ENCODE results near the gene TMEM131L. TPM values are rescaled to one million over a fixed set of nuclear protein-coding genes. Genes with fewer than 3 reads are reported as not detected.

Gene TMEM131L
- total RNA-seq, 1 experiment from 2014 or later, result 14.6 TPM

DNA sequence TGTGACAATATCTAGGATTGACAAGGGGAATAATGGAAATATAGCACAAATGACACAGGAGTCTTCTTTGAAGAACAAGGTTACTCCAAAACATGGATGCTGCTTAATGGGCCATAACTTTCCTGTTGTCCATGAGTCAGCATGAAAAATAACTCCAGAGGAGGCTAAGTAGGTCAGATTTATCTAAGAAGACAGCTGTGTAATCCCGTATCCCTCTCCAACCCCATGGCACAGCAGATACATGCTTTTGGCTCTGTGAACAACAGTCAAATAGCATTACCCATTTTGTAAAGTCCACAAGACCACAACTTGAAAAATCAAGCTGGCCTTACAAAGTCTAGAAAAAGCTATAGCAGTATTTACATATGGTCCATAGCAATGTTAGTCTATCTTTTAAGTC is 2.1 kb upstream of the TMEM131L start:
- H3K18ac ChIP-seq (ENCODE audit: insufficient read length, low read depth, low read length), result no peak overlapping the region
- peaks cover 11% of the 10 kb centered on the region for H3K23me2 ChIP-seq (ENCODE audit: insufficient read length, low read depth, low read length, poor library complexity, severe bottlenecking)
- no peak overlapping the region for H3K4me2 ChIP-seq (ENCODE audit: insufficient read depth, insufficient read length, low read length)
- no peak for DNase-seq
- H2BK20ac ChIP-seq (ENCODE audit: low read depth, low read length, poor library complexity, severe bottlenecking), result no peak overlapping the region
- H3K27me3 ChIP-seq (ENCODE audit: insufficient read depth, low read length), result no peaks in the 10 kb centered on the region
- H4K20me1 ChIP-seq (ENCODE audit: control insufficient read depth, insufficient read depth, insufficient read length), result no peaks in the 10 kb centered on the region
- H3K56ac ChIP-seq (ENCODE audit: insufficient read length, low read depth, low read length), result no peak overlapping the region
- H3K79me1 ChIP-seq (ENCODE audit: insufficient read depth, low read depth, low read length, poor library complexity, severe bottlenecking), result no peaks in the 10 kb centered on the region
- no peak overlapping the region for H2BK15ac ChIP-seq (ENCODE audit: low read depth, low read length)
- H3K4ac ChIP-seq (ENCODE audit: low read depth, low read length), result no peak overlapping the region
- H4K8ac ChIP-seq (replicated peaks; ENCODE audit: insufficient read length, low read depth, low read length), result no peak overlapping the region
- H3K23ac ChIP-seq (ENCODE audit: insufficient read length, low read depth, low read length), result no peak overlapping the region
- no peak overlapping the region for H3K14ac ChIP-seq (ENCODE audit: insufficient read depth, low read length)
- H4K91ac ChIP-seq (ENCODE audit: insufficient read length, low read depth, low read length), result no peak overlapping the region
- TF ChIP-seq, protein P1, sequence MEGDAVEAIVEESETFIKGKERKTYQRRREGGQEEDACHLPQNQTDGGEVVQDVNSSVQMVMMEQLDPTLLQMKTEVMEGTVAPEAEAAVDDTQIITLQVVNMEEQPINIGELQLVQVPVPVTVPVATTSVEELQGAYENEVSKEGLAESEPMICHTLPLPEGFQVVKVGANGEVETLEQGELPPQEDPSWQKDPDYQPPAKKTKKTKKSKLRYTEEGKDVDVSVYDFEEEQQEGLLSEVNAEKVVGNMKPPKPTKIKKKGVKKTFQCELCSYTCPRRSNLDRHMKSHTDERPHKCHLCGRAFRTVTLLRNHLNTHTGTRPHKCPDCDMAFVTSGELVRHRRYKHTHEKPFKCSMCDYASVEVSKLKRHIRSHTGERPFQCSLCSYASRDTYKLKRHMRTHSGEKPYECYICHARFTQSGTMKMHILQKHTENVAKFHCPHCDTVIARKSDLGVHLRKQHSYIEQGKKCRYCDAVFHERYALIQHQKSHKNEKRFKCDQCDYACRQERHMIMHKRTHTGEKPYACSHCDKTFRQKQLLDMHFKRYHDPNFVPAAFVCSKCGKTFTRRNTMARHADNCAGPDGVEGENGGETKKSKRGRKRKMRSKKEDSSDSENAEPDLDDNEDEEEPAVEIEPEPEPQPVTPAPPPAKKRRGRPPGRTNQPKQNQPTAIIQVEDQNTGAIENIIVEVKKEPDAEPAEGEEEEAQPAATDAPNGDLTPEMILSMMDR (conservative IDR thresholded peaks at IDR 0.05), result no peak
- H3T11ph ChIP-seq (ENCODE audit: low read length), result no peak overlapping the region
- Mint-ChIP-seq H3K4me1 (peaks cover 24 to 29% of the 10 kb centered on the region in 2 experiments), H3K27ac (no peak overlapping the region), H3K9me3 (no peaks in the 10 kb centered on the region; a peak in 1 of 5 replicates), H3K27me3 (ENCODE audit: low read depth) (peaks cover 13% of the 10 kb centered on the region), H3K4me3 (no peak overlapping the region), H3K36me3 (ENCODE audit: insufficient read depth in 1 of 3, low read depth in 3 of 3) (peaks cover 0 to 2% (median 0%) of the 10 kb centered on the region in 3 experiments; a peak in 3 of 7 replicates)
- no peaks in the 10 kb centered on the region; the same call in 1 of the 2 replicates for H3K4me1 ChIP-seq (ENCODE audit: insufficient read depth, low read length)
- H2BK120ac ChIP-seq (ENCODE audit: low read depth, low read length, poor library complexity, severe bottlenecking), result no peak overlapping the region
- no peak overlapping the region for H3K27ac ChIP-seq (ENCODE audit: insufficient read length, low read depth, low read length)
- H2AFZ ChIP-seq (ENCODE audit: low read length), result no peak overlapping the region
- no peak overlapping the region for H3K9ac ChIP-seq (ENCODE audit: extremely low read depth, insufficient read length, low read length)
- H3K79me2 ChIP-seq (ENCODE audit: insufficient read depth, low read length), result peaks cover 3% of the 10 kb centered on the region; the same call in 1 of the 2 replicates
- WGBS (ENCODE audit: extremely low coverage, insufficient read length, low lambda C conversion rate), result no CpG with 5 or more reads among the region's 1 CpG
- no peak overlapping the region for H4K5ac ChIP-seq (ENCODE audit: insufficient read length, low read depth, low read length)
- H2BK5ac ChIP-seq (ENCODE audit: insufficient read length, low read length), result no peak overlapping the region
- H3K9me3 ChIP-seq (ENCODE audit: control insufficient read depth, low read depth, low read length), result no peaks in the 10 kb centered on the region
- H2AK5ac ChIP-seq (ENCODE audit: insufficient read length, low read length), result no peak overlapping the region
- no peak overlapping the region for H2BK12ac ChIP-seq (ENCODE audit: insufficient read length, low read depth, low read length)

All from H9 (cell line).